GM18499 (cell line): Measurements from ENCODE around the gene CRYBA2.

ENCODE experiments used
- ATAC-seq: cut with Tn5 transposase; IDR thresholded peaks from one replicate; pipeline ENCODE4 v1.9.1; 2021; ENCODE audit warnings: moderate number of reproducible peaks; ENCODE audit not compliant: insufficient read depth, unreplicated experiment

The CRYBA2 gene

DNA sequence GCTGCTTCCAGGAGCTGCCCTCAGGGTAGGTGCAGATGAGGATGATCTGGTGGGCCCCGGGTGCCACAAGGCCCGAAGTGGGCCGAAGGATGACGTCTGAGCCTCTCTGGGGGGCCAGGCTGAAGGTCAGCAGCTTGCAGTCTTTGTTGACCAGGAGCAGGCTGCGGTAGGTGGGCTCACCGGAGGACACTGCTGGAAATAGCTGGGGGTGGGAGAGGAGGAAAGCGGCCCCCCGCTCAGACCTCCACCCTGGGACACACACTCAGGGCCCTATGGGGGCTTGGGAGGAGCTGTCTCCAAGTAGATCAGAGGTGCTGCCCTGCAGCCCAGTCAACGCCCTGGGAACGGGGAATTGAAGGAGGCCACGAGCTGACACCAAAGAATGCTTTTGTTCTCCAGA, 30.8 kb upstream of the CRYBA2 start:
- no peak for ATAC-seq

DNA sequence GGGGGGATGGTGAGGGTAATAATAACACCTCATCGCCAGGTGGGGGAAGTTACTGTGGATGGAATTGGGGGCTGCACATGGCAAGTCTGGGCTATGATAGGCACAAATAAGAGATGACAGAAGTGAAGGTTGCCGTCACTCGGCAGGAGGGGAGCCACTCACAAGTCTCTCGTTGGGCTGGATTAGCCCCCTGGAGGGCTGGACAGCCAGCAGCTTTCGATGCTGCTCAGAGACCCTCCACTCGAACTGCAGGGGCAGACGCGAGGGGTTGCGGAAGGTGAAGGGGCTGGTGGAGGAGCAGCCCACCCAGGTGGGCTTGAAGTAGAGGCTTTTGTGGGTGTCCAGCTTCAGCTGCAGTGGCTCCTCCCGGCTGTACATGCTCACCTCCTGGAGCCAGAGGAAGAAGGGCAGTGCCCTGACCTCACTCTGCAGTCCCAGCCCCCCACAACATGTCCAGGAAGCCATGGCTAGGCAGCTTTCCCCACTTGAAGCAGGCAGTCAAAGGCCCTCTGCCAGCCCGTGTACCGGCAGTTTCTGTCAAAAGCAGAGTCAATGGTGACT, 29.9 kb upstream of the CRYBA2 start:
- no peak for ATAC-seq

DNA sequence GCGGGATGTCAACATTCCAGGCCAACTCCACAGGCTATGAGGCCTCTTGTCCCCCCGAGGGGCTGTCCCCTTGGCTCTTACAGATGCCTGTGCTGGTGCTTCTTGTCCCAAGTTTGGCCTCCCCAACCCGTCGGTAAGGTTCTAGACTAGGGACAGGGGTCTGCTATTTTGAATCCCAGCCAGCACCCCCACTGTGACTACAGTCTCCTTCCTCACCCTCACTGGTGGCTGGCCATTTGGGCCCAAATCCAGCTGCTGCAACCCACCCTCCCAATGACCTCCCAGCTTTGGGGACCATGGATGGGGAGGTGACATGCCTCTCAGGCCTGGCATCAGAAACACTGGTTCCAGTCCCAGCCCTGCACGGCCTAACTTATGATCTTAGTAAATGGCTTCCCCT, 29.4 kb upstream of the CRYBA2 start:
- no peak for ATAC-seq

DNA sequence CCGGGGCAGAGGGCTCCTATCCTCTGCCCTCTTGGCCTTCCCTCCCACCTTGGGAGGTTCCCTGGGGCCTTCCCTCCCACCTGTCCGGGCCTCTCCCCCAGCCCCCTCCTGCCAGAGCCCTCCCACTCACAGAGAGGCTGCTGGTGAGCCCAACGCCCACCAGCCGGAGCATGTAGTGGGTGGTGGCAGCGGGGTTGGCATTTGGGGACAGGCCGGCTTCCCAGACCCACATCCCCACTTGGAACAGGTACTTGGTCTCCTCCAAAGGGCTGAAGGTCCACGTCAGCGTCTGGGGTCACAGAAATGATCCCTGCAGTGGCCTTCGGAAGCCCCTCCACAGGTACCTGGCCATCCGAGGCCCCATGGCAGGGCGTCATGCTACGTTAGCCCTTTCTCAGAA, 28.8 kb upstream of the CRYBA2 start:
- no peak for ATAC-seq

DNA sequence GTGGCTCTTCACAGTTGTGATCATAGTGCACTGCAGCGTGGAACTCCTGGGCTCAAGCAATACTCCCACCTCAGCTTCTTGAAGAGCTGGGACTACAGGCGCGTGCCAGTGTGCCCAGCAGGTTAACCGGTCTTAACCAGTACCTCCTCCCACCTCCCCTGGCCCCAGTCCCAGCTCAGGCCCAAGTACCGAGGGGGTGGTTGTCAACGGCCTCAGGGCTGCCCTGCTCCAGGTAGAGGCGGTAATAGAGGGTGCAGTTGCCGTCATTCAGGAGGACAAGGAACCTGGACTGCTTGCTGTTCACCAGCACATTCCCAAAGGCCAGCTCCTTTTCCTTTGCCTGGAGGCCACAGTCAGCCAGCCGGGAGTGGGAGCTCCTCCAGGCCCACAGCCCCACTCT, 28.4 kb upstream of the CRYBA2 start:
- no peak for ATAC-seq

DNA sequence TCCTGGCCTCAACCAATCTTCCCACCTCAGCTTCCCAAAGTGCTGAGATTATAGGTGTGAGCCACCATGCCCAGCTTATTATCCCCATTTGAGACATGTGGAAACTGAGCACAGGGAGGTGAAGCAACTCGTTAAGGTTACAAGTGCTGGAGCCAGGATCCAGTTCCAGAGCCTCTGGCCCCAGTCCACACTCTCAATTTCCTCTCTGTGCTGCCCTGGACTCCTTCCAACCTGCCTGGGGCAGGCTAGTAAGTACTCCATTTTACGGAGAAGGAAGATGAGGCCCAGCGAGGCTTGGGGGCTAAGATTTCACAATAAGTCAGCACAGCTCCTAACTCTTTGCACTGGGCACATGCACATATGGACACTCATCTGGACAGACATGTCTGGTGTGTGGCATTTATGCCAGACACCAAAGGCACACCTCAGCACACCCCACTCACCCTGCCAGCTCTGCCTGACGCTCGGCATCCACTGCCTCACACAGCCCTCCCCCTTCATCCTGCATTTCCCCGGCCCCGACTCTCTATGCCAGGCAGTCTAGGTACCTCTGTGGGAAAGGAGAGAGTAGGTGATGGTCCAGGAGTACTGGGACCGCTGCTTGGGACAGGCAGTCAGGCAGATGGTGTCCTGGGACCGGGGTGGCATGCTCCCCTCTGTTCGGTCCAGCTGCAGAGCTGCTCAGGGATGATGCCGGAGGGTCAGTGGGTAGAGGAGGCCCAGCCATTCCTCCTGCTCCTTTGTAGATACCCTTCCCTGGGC, 27.6 kb upstream of the CRYBA2 start:
- ATAC-seq, result no peak

DNA sequence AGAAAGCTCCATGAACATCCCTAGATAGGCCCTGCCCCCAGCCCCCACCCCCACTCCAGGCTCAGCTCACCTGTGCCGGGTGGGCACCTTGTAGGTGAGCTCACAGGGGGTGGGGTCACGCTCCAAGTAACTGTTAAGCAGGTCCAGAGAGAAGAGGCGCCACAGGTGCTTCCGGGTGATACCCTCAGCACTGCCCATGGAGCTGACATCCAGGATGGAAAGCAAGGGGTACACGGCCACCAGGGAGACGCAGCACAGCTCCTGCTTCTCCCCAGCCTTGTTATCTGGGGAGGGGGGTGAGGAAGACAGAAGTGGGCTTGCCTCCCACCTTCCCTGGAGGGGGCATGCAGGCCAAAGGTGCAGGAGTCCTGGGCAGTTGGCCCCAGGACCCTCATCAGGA, 26.2 kb upstream of the CRYBA2 start:
- ATAC-seq, result no peak

DNA sequence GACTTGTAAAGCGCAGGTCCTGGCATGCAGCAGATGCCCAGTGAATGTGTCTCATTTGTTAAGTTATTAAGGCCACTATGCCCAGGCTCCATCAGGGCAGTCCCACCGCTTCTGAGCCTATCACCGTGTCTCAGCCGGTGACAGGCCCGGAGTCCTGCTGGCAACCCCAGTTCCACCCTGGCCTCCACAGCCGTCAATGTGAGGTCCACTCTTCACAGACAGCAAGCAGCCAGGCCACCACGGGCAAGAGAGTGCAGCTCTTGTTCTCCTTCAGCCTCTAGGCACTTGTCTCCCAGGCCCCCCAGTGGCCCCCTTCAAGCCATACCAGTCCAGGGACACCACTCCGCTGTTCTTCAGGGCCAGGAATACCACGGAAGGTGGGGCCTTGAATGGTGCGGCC, 25.5 kb upstream of the CRYBA2 start:
- no peak for ATAC-seq

DNA sequence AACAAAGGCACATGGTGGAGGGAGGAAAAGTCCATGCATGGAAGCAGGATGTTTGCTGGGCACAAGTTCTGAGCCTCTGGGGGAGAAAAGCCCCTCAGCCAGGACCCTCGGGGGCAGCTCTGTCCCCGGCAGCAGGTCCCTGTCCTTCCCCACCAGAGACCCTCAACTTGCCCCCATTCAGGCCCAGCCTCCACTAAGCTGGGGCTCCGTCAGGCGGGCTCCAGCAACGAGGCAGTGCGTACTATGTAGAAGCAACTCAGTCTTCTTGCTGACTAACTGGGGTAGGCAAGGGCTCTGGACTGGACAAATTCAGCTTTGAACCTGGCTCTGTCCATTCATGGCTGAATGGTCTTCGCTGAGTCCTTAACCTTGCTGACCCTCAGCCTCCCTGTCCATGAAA, 25.1 kb upstream of the CRYBA2 start:
- ATAC-seq, result no peak

DNA sequence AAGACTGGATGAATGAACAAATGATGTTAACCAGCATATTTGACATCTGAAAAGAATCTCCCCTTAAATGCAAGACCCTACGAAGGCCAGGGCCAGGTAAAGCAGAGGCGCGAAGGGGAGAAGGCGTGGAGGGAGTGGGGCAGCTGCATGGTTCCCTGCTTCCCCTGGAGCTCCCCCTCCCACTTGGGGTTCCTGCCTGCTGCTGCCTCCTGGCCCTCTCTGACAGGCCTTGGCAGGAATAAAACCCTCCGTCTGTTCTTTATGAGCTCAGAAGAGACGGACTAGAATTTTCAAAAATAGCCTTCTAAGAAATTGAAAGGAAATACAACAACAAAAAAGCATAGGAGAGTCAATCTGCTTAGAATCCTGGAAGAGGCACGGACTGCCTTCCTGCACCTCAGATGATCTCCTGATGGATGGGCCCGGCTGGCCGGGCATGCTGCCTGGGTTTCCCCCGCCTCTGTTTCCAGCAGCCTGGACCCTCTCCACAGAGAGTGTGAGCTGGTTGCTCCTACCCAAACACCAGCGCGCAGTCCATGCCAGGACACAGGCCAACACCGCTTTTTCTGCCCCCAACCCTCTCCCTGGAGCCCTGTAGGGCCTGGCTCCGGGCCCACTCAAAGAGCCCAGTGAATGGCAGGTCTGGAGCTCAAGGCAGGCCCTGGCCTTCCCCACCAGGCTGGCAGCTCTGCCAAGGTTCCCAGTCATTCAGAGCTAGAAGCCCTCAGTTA, 24.1 kb upstream of the CRYBA2 start:
- ATAC-seq, result no peak

DNA sequence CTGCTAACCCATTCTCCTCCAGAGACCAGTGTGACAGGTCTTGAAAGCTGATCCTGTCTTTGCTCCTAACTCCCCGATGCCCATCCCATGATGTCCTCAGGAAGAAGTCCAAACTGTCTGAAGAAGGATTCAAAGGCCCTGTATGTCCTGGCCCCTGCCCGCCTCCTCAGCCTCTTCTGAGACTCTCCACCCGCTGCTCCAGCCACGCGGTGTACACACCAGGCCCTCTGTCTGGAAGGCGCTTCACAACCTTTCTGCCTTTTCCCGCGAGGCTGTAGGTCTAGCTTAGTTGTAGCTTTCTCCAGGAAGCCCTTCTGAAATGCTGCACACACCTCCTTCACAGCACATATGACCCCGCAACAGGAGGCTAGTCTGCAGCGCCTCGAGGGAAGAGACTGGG, 23.5 kb upstream of the CRYBA2 start:
- ATAC-seq, result no peak

DNA sequence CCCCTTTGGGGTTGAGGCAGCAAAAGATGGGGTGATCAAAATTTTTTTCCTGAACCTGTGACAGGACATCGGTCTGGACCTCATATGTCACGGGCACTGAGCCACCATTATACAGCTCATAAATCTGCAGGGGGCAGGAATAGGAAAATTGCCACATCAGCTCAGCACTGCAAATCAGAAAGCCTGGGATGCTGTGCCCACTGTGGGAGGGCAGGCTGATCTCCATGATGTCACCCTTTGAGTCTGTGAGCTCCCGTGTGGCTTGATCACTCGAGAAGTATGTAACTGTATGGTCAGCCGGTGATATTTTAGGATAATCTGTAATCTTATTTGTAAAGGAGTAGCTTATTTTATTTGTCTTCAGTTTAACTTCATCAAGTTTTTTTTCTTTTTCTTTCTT, 17.7 kb upstream of the CRYBA2 start:
- no peak for ATAC-seq

DNA sequence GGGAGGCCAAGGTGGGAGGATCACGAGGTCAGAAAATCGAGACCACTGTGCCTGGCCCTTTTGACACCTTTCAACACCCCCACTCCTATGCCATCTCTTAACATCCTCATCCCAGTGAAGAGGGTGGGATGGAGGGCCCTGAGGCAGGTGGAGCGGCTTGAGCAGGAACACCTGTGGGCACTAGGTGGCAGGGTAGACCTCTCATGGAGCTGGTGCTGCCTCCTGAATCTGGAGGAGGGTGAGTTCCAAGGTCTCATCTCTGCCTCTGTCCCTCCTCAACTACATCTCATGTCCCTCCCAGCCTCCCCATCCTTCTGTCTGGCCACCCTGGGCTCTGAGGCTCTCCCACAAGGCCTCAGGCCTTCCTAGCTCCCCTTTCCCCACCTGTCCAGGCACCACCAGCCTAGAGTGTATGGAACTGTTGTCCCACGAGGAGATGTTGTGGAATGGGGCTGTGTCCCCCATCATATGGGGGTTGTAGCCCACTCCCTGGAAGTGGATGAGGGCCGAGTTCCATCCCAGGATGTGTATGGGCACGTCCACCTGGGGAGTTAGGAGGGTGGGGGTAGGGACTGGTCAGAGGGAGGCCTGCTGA, 17.0 kb upstream of the CRYBA2 start:
- ATAC-seq, result no peak

DNA sequence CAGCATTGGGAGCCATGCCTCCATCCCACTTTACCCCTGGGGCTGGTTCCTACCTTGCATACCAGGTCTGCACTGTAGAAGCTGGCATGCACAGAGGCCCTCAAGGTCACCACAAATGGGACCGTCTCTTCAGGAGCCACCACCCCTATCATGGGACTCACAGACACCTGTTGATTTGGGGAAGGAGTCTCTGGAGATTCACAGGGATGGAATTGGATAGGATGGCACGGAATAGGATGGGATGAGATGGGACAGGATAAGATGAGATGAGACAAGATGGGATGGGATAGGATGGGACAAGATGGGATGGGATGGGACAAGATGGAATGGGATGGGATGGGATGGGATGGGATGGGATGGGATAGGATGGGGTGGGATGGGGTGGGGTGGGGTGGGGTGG, 16.1 kb upstream of the CRYBA2 start:
- ATAC-seq, result no peak

DNA sequence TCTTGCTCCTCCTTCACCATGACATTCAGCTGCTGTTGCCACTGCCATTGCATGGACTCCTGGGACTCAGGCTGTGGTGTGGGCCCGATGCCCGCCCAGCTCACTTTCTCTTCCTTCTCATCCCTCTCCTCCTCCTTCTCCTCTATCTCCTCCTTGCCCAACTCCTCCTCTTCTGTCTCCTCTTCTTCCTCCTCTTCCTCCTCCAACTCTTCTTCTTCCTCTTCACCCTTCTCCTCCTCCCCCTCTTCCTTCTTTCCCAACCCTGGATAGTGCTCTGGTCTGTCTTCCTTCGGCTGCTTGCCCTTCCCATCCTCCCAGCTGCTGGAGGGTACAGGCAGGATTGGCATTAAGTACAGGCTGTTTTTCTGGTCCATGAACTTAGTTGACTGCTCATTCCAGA, 10.8 kb upstream of the CRYBA2 start:
- ATAC-seq, result no peak

DNA sequence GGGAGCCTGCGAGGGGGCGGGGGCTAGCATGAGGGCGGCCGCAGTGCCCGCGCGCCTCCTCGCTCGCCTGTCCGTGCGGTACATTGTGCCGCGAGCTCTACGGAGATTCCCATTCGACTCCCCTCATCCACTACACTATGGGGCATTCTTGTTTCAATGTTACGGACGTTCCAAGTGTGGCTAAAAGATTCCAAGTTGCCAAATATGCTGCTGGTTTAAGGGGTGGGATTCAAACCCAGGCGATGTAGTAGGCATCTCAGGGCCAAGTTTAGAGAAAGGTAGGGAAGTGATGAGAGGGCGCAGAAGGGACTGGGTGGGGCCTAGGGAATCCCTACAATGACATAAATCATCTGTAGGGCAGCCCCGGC, 10.0 kb upstream of the CRYBA2 start:
- ATAC-seq, result no peak

DNA sequence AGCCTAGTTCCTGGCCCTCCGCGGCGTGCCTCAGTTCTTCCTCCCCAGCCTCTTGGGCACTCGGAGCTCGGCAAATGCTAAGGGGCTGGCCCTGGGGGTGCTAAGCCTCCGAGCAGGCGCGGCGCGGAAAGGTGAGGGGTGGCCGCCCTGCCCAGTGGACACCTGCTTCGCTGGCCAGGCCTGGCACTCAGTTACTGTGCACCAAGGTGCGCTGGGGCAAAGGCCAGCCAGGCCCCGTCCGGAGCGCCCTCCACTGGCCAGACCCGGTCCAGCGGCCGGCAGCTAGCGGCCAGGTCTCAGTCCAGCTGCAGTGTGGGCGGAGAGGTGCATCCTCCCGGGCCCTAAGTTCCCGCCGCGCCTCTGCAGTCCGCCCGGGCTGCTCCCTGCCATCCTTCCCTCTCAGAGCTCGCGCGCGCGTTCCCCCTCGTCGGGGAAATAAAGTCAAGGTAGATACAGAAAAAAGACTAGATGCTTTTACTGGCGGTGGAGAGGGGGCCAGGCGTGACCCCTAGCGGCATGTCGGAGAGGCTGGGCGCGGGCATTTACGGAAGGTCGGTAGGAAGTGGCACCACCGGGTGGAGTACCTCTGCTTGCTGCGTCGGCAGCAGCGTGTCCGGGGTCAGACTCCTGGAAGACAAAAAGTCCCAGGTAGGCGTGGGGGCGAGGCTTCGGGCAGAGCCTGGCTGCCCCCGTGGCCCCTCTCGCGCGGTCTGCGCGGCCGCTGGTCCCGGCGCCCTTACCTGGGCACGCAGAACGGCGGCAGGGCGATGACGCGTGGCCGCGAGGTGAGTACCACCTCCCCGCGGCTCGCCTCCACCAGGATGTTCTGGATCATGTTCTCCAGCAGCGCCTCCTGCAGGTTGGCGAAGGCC, 9.4 kb upstream of the CRYBA2 start:
- no peak for ATAC-seq

DNA sequence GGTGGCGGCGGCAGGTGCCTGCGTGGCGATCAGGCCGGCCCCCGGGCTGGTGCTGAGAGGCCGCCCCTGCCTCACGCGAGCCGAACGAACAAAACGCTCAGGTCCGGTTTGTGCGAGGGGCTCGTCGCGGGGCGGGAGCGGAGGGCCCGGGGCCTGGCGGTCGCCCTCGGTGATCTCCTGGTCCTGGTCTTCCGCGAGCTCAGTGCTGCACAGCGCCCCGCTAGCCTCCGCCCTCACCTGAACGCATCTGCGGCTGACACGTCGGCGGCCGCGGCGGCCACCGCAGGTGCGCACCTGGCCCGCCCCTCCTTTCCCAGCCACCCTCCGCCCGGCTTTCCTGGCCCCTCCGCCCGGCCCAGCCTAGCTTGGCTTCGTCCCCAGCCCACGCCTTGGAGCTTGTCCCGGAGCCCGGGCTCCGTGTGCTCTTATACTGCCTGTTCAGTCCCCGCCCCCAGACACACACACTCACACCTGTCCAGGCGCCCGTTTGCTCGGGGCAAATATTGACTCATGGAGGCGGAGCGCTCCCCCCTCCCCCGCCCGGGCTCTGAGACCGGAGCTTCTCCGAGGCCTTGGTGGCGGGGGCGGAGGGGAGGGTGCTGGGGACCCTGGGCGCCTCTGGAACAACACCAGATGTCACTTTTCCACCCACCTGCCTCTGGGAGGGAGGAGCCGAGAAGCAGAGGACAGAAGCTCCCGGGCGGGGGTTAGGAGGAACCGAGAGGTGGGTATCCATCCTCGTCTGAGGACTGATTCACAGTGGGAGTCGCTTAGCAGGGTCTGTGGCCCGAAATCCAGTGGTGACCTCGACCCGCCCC, 8.6 kb upstream of the CRYBA2 start:
- ATAC-seq, result no peak

DNA sequence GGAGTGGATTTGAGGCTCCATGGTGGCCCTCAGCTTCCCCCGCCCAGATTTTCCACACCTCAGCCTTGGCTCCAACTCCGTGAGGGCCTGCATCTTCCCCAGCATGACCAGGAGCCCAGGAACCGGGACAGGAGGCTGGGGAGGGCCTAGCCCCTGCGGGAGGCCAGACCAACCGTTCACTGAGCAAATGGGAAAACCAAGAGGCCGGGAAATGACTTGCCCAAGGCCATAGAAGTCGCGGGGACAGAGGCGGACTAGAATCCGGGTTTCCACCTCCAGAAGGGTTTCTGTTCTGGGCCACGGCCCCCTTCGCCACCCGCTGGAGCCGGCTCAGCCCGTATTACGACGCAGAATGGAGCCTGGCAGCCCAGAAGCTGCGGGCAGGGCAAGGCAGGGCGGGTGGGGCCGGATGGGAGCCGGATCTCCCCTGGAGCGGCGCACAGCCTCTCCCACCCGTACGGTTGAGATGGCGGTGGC, 7.9 kb upstream of the CRYBA2 start:
- no peak for ATAC-seq

DNA sequence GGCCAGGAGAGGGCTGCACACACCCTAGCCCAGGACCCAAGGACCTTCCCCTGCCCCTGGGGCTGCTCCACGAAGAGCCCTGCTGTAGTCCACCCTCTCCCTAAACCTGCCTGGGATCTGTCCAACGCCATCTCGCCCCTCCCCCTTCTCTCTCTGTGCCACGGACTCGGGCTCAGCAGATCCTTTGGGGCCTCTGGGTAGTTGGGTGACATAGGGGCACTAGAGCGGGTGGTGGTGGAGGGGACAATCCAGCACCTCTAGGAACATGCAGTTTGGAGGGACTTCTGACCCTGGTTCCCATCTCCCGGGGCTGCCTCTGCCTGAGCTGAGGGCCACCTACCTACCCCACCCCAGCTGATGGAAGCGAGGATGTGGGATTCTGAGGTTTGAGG, 7.3 kb upstream of the CRYBA2 start:
- ATAC-seq, result no peak
